Measurements from ENCODE around the gene KLHDC8A.

KLHDC8A gene

GRCh38 chr1:205345761-205346160 lies 11.0 kb downstream of the KLHDC8A start:
- no peak for TF ChIP-seq CTCF (IDR thresholded peaks at IDR 0.05; ENCODE audit: control insufficient read depth, insufficient read depth, low read depth, low read length, missing control alignments)
- no peak for DNase-seq (ENCODE audit: low read depth)

GRCh38 chr1:205344066-205344928 lies 12.4 kb downstream of the KLHDC8A start:
- H3K4me3 ChIP-seq (ENCODE audit: control insufficient read depth, low read depth, low read length) = peak overlapping the region; percentile 12
- no peak for TF ChIP-seq CTCF (IDR thresholded peaks at IDR 0.05; ENCODE audit: control insufficient read depth, insufficient read depth, low read depth, low read length, missing control alignments)
- no peak for DNase-seq (ENCODE audit: low read depth)

More at GRCh38 chr1:205345761-205346160, 11.0 kb downstream of the KLHDC8A start:
- no peak overlapping the region for H3K4me3 ChIP-seq (ENCODE audit: control insufficient read depth, low read depth, low read length)

GRCh38 chr1:205343431-205344065 lies 13.2 kb downstream of the KLHDC8A start:
- TF ChIP-seq CTCF (IDR thresholded peaks at IDR 0.05; ENCODE audit: control insufficient read depth, insufficient read depth, low read depth, low read length, missing control alignments) = no peak
- DNase-seq (ENCODE audit: low read depth) = no peak
- no peak overlapping the region; the same call in 1 of the 2 replicates for H3K4me3 ChIP-seq (ENCODE audit: control insufficient read depth, low read depth, low read length)

GRCh38 chr1:205342986-205343385 lies 13.7 kb downstream of the KLHDC8A start:
- no peak for TF ChIP-seq CTCF (IDR thresholded peaks at IDR 0.05; ENCODE audit: control insufficient read depth, insufficient read depth, low read depth, low read length, missing control alignments)
- no peak overlapping the region for H3K4me3 ChIP-seq (ENCODE audit: control insufficient read depth, low read depth, low read length)
- no peak for DNase-seq (ENCODE audit: low read depth)

GRCh38 chr1:205340676-205341075 lies 16.0 kb downstream of the KLHDC8A start:
- no peak for TF ChIP-seq CTCF (IDR thresholded peaks at IDR 0.05; ENCODE audit: control insufficient read depth, insufficient read depth, low read depth, low read length, missing control alignments)
- no peak overlapping the region for H3K4me3 ChIP-seq (ENCODE audit: control insufficient read depth, low read depth, low read length)
- no peak for DNase-seq (ENCODE audit: low read depth)

GRCh38 chr1:205339717-205340116 lies 17.0 kb downstream of the KLHDC8A start:
- no peak overlapping the region for H3K4me3 ChIP-seq (ENCODE audit: control insufficient read depth, low read depth, low read length)
- no peak for DNase-seq (ENCODE audit: low read depth)
- no peak for TF ChIP-seq CTCF (IDR thresholded peaks at IDR 0.05; ENCODE audit: control insufficient read depth, insufficient read depth, low read depth, low read length, missing control alignments)
